HG03196 (cell line): Measurements from ENCODE around the gene ABCG8.
"Not testable (repeated sequence)": the region's sequence is repeated elsewhere in the genome, so short reads cannot be mapped to it uniquely, and the experiment has no call there.

Experiments
- ATAC-seq: cut with Tn5 transposase; IDR thresholded peaks from one replicate; pipeline ENCODE4 v1.9.1; 2021; ENCODE audit not compliant: unreplicated experiment

Gene ABCG8

DNA sequence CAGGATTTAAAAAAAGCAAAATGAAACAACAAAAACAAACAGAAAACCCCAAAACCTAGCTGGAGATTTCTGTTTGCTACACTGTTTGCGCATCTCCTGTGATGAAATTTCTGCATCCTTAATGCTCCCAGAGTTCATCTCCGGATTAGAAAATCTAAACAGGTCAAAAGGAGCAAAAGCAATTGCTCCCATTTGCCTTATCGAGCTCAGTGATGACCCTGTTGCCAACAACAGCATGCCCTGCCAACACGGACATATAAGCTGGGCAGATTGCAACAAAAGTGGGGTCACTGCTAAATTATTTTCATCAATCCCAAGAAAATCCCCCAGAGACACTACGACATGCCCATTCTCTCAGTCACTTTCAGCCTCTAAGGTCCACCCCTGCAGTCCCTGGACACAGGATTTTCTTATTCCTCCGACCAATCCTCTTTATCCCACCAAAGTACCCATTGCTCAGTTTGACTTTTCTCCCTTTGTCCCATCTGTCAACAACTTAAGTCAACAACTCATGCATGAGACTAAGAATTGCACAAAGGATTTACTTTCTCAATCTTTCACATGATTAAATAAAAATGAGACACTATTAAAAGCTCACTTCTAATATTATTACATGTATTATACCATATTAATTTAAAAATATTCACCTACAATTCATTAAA lies 67.8 kb downstream of the ABCG8 start:
- ATAC-seq: no peak

DNA sequence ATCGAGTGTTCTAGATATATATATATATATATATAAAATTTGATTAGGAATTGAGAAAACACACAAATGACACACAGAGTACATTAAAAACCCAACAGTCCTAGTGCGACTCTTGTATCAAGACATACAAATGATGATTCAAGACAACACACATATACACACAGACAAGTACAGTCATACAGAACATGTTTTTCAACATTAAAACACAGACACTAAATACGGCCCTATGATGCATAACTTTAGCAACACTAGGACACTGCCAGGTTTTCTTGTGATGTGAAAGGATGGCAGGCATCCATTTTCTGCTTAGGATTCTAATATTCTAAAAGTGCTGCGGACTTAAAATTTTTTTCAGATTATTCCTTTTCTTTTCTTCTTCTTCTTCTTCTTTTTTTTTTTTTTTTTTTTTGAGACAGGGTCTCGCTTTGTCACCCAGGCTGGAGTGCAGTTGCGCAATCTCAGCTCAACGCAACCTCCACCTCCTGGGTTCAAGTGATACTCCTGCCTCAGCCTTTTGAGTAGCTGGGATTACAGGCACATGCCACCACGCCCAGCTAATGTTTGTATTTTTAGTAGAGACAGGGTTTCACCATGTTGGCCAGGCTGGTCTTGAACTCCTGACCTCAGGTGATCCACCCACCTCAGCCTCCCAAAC lies 72.5 kb downstream of the ABCG8 start:
- not testable (repeated sequence) for ATAC-seq

DNA sequence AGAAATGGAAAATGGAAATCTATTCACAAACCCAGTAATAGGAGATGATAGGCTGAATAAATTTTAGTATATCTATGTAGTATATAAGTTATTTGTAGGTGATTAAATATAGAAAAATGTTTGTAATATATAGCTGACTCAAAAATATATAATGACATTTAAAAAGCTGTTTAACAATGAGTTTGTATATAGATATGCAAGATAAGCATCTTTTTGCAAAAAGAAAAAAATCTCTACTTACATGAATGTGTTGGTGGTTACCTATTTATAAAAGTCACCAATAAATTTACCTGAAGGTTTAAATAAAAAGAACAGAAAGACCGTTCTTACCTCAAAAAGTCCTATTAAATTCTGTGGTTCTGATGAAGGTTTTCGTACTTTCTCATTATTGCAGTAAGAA lies 85.7 kb downstream of the ABCG8 start:
- ATAC-seq: no peak

DNA sequence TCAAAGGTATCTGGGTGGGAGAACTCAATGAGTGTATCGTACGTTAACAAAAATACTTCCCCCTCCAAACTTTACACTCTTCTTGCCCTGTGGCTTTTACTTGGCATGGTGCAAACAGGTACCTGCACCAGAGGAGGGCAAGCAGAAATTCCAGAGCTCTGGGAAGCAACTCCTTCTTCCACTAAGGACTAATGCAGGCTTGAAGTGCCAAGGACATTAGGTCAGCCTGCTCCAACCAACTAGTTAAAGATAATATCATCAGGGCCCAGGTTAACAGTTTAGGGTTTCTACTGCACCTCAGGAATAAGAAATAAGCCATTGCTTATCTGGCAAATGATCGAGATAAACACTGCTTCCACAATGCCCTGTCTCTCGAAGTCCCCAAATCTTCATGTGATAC lies 86.7 kb downstream of the ABCG8 start:
- no peak for ATAC-seq

DNA sequence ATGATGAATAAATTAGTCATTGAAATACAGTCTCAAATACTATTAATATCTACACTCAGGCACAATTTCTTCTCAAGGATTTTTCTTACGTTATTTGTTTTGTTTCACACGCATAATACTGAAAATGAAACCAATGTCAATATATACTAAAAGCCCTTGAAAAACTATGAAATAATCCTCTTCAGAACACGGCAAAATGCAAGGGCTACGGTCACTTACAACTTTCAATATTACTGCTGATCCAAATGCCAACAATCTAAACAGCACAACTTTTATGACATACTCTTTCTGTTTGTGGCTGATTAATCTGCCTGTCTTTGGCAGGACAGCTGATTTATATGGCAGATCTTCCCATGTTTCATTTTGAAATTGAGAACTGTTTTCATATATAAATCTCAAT lies 88.7 kb downstream of the ABCG8 start:
- no peak for ATAC-seq

DNA sequence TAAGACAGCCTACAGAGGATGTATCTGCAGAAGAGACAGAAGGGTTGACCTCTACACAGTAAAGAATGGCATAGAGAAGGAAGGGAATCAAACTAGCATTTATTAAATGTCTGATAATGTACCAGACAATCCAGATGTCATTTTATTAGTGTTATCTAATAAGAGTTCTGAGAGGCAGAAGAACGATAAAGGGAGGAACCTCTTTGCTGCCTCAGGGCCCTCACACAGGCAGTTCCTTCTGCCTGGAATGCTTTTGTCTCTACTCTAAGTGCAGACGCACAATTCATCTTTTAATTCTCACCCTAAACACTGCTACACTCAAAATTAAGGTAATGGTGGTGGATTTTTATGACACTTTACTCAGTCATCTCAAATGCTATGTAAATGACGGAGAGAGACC lies 92.5 kb downstream of the ABCG8 start:
- no peak for ATAC-seq
